Measurements from ENCODE around the gene GMPR. TPM values are rescaled to one million over a fixed set of nuclear protein-coding genes. Genes with fewer than 3 reads are reported as not detected.
A peak's percentile ranks its signal among the peaks of the same experiment; 100 is the strongest.
"Not testable (repeated sequence)": the region's sequence is repeated elsewhere in the genome, so short reads cannot be mapped to it uniquely, and the experiment has no call there.

Gene GMPR
- total RNA-seq, 1 donor from 2014 or later, result 13.6 TPM

- not testable (repeated sequence) for DNase-seq (ENCODE audit: low read depth in 2 of 2)
Measured at GRCh38 chr6:16225062-16225731, 13.2 kb upstream of the GMPR start.

DNA sequence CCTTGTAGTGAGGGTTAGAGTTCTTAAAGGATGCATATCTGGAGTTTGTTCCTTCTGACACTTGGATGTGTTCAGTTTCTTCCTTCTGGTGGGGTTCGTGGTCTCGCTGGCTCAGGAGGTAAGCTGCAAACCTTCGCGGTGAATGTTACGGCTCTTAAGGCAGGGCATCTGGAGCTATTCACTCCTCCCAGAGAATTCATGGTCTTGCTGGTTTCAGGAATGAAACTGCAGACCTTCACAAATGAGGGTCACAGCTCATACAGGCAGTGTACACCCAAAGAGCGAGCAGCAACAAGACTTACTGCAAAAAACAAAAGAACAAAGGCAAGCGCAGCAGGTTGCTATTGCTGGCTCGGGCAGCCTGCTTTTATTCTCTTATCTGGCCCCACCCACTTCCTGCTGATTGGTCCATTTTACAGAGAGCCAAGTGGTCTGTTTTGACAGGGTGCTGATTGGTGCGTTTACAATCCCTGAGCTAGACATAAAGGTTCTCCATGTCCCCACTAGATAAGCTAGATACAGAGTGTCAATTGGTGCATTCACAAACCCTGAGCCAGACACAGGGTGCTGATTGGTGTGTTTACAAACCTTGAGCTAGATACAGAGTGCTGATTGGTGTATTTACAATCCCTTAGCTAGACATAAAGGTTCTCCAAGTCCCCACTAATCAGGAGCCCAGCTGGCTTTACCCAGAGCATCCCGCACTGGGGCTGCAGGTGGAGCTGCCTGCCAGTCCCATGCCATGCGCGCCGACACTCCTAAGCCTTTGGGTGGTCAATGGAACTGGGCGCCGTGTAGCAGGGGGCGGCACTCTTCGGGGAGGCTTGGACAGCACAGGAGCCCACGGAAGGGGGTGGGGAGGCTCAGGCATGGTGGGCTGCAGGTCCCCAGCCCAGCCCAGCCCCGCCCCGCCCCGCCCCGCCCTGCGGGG, 12.0 kb upstream of the GMPR start:
- not testable (repeated sequence) for DNase-seq (ENCODE audit: low read depth in 2 of 2)

GRCh38 chr6:16227048-16227562, 11.3 kb upstream of the GMPR start:
- no peak for DNase-seq (ENCODE audit: low read depth in 2 of 2)

DNA sequence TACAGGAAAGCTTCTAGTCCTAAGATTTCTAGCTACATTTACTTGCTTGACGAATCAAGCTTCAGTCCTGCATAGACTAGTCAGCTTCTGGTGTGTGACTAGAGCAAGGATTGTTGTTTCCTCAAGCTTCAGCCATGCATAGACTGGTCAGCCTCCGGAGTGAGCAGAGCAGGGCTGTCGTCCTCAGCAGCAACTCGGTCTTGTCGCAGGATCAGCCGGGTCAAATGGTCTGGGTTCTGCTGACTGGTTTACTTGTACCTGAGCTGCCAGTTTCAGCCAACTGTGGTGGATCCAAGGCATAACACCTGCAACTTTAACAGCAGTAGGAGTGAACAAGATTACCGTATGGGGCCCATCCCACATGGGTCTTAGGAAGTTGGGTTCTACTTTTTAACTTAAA, 10.8 kb upstream of the GMPR start:
- no peak for DNase-seq (ENCODE audit: low read depth in 2 of 2)

GRCh38 chr6:16228043-16228442, 10.3 kb upstream of the GMPR start:
- DNase-seq (ENCODE audit: low read depth in 2 of 2), result no peak

- no peak for DNase-seq (ENCODE audit: low read depth in 2 of 2)
Measured at GRCh38 chr6:16228709-16229665, 9.4 kb upstream of the GMPR start.

DNA sequence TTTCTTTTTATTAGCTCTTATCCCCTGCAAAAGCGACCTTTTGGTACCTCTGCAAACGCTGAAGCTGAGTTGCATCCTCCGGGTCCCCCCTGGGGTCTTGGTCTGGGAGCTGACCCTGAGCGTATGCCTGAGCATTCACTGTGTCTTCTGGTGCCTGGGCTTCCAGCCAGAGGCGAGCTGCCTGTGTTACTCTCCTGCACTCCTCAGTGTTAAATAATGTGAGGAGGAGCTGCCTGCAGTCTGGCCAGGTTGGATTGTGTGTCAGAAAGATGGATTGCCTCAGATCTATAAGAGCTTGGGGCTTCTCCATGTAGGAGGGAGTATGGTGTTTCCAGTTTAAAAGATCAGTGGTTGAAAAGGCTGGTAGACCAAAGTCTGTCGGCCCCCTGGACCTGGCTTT, 8.7 kb upstream of the GMPR start:
- DNase-seq (ENCODE audit: low read depth in 2 of 2), result no peak

DNA sequence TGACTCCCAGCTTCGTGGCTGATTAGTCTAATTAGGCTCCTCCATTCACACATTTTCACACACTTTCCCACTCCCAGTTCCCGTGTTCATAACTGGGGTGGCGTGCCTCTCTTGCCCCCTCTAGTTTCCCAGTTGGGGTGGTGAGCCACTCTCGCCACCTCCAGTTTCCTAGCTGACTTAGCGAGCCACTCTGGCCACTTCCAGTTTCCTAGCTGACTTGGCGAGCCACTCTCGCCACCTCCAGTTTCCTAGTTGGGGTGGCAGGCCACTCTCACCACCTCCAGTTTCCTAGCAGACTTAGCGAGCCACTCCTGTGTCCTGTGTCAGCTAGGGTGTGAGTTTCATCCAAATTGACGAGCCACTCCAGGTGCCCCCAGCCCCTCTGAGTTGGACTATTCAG, 7.4 kb upstream of the GMPR start:
- no peak for DNase-seq (ENCODE audit: low read depth in 2 of 2)

DNA sequence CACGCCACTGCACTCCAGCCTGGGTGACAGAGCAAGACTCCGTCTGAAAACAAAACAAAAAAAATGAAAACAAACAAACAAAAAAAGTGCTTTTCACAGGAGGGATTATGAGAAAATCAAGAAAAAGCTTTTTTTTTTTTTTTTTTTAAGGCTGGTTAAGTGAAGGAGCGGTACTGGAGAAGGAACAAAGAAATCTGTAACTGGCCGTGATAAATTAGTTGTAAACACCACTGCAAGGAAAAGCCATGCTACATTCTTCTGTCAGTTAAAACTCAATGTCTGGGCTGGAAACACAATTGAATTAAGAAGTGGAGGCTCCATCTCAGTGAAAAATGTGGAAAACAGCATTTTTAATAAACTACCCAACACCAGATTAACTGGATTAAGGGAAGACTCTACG, 6.3 kb upstream of the GMPR start:
- no peak for DNase-seq (ENCODE audit: low read depth in 2 of 2)

GRCh38 chr6:16236009-16236501, 2.3 kb upstream of the GMPR start:
- DNase-seq (ENCODE audit: low read depth in 2 of 2), result no peak

- peak in 1 of 2 donors; percentile 74 for DNase-seq (ENCODE audit: low read depth in 2 of 2)
Measured at GRCh38 chr6:16236631-16237199, 1.7 kb upstream of the GMPR start.

DNA sequence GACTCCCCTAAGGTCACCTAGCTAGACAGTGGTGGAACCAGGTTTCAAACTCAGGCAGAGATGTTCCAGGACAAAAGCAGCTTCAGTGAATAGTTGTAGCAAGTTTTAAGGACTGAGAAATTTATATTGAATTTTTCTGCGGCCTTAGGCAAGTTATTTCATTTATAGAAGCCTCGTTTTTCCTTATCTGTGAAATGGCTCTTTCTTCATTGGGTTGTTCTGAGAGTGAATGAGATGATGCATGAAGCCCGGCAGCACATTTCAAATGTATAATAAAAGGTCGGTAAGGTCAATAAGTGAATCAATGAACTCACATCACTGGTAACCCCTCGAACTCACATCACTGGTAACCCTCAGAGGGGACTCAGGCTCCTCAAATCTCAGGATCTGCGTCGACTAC, 1.1 kb upstream of the GMPR start:
- DNase-seq (ENCODE audit: low read depth in 2 of 2), result no peak

GRCh38 chr6:16238963-16239797, 793 bp downstream of the GMPR start:
- peak in 1 of 2 donors; percentile 91 for DNase-seq (ENCODE audit: low read depth in 2 of 2)

GRCh38 chr6:16239798-16240123, 1.4 kb downstream of the GMPR start:
- peak in 1 of 2 donors; percentile 53 for DNase-seq (ENCODE audit: low read depth in 2 of 2)

DNA sequence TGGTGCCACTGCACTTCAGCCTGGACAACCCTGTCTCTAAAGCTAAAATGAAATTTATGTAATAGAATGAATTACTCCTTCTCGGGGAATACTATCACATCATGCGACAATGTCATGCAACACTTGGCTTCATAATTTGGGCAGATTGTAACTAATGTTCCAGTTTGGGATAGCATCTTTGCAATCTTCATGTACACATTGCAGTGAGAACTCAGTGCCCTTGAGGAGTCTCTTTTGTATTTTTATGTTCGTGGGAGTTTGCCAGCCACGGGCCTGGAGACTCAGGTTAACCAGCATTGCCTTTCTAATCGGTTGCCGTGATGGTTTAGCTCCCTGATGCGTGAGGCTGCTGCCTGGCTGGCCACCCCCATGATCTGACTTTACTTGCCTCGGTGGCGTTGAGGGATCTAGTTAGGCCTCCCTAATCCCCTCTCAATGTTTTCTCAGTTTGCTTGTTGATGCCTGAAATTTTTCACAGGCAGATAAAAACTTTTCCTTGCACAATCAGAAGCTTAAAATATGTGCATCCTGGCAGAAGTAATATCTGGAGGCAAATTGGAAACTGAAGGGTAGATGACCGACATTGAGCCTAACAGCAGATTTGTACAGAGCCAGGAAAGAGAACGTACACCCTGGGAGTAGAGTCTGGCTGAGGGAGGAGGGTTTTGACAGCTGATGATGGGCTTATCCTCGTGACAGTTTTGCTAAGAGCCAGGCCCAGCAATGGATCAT, 2.4 kb downstream of the GMPR start:
- DNase-seq (ENCODE audit: low read depth in 2 of 2), result no peak

GRCh38 chr6:16241321-16241689, 2.9 kb downstream of the GMPR start:
- DNase-seq (ENCODE audit: low read depth in 2 of 2), result no peak

DNA sequence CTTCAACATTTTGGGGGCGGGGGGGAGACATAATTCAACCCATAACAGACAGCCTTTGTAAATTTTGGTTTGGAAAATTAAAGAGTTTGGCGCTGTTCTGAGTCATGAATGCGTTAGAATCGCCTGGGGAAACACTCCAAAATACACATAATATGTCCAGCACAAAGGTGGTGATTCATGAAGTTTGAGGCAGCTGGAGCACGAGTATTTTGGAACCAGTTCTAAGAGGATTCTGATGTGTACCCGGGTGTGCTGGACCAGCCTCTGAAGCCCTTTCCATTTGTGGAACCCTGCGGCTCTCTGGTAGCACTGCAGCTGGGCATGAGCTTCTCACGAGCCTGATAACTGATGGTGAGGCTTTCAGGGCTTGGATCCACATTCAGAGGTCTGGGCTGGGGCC, 4.7 kb downstream of the GMPR start:
- DNase-seq (ENCODE audit: low read depth in 2 of 2), result peak in 1 of 2 donors; percentile 32

GRCh38 chr6:16243664-16244063, 5.3 kb downstream of the GMPR start:
- no peak for DNase-seq (ENCODE audit: low read depth in 2 of 2)

GRCh38 chr6:16244446-16244845, 6.1 kb downstream of the GMPR start:
- DNase-seq (ENCODE audit: low read depth in 2 of 2), result no peak
